ENCODE results near the gene RAET1L.
"Not testable (repeated sequence)": the region's sequence is repeated elsewhere in the genome, so short reads cannot be mapped to it uniquely, and the experiment has no call there.

DNA sequence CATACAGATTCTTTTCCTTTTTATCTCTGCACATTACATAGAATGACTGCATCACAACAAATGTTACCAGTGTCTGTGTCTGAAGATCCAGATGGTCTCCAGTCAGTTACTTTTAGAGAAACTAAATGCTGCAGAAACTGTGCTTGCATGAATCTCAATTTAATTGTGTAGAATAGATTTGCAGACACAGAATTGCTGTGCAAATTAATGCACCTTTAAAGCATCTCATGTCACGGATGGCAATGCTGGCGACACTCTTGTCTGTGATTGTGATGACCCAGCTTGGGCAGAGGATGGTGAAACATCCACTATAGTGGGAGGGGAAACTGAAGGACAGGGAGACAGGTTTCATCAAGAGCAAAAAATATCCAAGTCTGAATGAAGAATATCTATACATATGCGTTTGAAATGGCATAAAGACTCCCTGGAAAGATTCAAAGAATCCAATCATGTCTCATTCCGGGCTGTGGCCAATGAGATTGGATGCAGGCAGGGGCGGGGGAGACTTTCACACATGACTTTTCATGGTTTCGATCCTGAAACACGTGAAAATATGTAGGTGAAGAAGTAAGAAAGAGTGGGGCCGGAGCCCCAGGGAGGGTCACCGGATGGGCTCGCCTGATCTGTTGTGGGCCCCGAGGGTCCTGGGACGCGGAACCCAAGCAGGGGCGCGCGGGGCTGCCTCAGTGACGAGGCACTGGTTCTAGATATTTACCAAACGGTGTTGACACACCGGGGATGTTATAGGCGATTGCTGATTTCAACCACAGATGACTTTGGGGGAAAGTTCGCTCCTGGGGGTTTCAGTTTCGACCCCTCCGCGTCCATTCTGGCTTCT lies 11.3 kb downstream of the RAET1L start:
- TF ChIP-seq EP300 (IDR thresholded peaks at IDR 0.05; ENCODE audit: low read depth), result not testable (repeated sequence)
- TF ChIP-seq, protein P1, sequence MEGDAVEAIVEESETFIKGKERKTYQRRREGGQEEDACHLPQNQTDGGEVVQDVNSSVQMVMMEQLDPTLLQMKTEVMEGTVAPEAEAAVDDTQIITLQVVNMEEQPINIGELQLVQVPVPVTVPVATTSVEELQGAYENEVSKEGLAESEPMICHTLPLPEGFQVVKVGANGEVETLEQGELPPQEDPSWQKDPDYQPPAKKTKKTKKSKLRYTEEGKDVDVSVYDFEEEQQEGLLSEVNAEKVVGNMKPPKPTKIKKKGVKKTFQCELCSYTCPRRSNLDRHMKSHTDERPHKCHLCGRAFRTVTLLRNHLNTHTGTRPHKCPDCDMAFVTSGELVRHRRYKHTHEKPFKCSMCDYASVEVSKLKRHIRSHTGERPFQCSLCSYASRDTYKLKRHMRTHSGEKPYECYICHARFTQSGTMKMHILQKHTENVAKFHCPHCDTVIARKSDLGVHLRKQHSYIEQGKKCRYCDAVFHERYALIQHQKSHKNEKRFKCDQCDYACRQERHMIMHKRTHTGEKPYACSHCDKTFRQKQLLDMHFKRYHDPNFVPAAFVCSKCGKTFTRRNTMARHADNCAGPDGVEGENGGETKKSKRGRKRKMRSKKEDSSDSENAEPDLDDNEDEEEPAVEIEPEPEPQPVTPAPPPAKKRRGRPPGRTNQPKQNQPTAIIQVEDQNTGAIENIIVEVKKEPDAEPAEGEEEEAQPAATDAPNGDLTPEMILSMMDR (IDR thresholded peaks at IDR 0.05), result not testable (repeated sequence)
